Esophagus muscularis mucosa (tissue), 4 donors: ENCODE results near the gene GAREM2. TPM values are rescaled to one million over a fixed set of nuclear protein-coding genes. Genes with fewer than 3 reads are reported as not detected.

Experiments
- DNase-seq: peaks from one replicate; pipeline ENCODE4 v3.0.0-alpha.2; 2017; ENCODE audit errors: extremely low spot score
- H3K27ac ChIP-seq, 4 donors: fragments of 200-600 bp; sonication (generic); replicated peaks in 1 of 4; 1 replicate in 3 of 4; 2 replicates in 1 of 4; pipeline ENCODE4 v1.5.1; 2016 to 2019; ENCODE audit warnings: mild to moderate bottlenecking in 1 of 4
- H3K27me3 ChIP-seq, 4 donors: fragments of 200-600 bp; sonication (generic); one replicate each; pipeline versions ENCODE4 v1.5.1 to v1.6.0; 2016 to 2019
- H3K36me3 ChIP-seq, 4 donors: fragments of 200-600 bp; sonication (generic); one replicate each; pipeline ENCODE4 v1.5.1; 2016 to 2019
- H3K4me1 ChIP-seq, 4 donors: fragments of 200-600 bp; sonication (generic); one replicate each; pipeline ENCODE4 v1.5.1; 2016 to 2019
- H3K4me3 ChIP-seq, 4 donors: fragments of 200-600 bp; sonication (generic); 1 replicate in 2 of 4; 2 replicates in 2 of 4; pipeline ENCODE4 v1.5.1; 2016 to 2019; ENCODE audit warnings: mild to moderate bottlenecking in 4 of 4, moderate library complexity in 1 of 4
- H3K9me3 ChIP-seq, 4 donors: fragments of 200-600 bp; sonication (generic); 1 replicate in 3 of 4; 2 replicates in 1 of 4; pipeline ENCODE4 v1.5.1; 2016 to 2019
- CTCF ChIP-seq, 3 experiments: fragments of 200-600 bp in 2 of 3; fragments of 450-650 bp in 1 of 3; sonication (generic) in 2 of 3; IDR thresholded peaks; one replicate each; pipeline ENCODE4 v1.5.1; 2017 to 2019; ENCODE audit warnings: antibody characterized with exemption in 3 of 3, mild to moderate bottlenecking in 2 of 3, moderate library complexity in 1 of 3
- EP300 ChIP-seq: sonication (generic); formaldehyde crosslinking; IDR thresholded peaks from one replicate; pipeline ENCODE4 v1.6.1; 2017; ENCODE audit warnings: antibody characterized with exemption
- POLR2A ChIP-seq: fragments of 450-650 bp; IDR thresholded peaks from one replicate; pipeline ENCODE4 v1.6.1; 2017; ENCODE audit warnings: antibody characterized with exemption, moderate library complexity, mild to moderate bottlenecking, low read depth
- POLR2AphosphoS5 ChIP-seq, 2 donors: sonication (generic); formaldehyde crosslinking; IDR thresholded peaks; one replicate each; pipeline ENCODE4 v1.6.1; 2017; ENCODE audit warnings: antibody characterized with exemption in 2 of 2
- WGBS: methylation state at CpG from one replicate; pipeline ENCODE4 v1.1.5; 2018; 5-methylcytosine and 5-hydroxymethylcytosine counted together
- intact Hi-C: fragments of 100-400 bp; cut with DNase I; formaldehyde crosslinking; loops from one replicate; pipeline ENCODE4 v1.15.1; 2023
- total RNA-seq, 4 donors: library from RNA; depleted of rRNA; stranded (reverse); fragments of >200 nt; gene quantifications; one replicate each; pipeline versions ENCODE4 v1.1.0 to v1.2.1, GENCODE V29; 2016

GAREM2 gene
- total RNA-seq, 4 donors from 2014 or later: 2.5 to 5.5 (median 3.6) TPM

GRCh38 chr2:26168785-26169184 lies 4.1 kb upstream of the GAREM2 start:
- Histone ChIP-seq H3K36me3 (no peaks in the 10 kb centered on the region), H3K27me3 (peaks cover 0 to 17% (median 15%) of the 10 kb centered on the region in 4 donors), H3K4me1 (peaks cover 9 to 15% (median 13%) of the 10 kb centered on the region in 4 donors), H3K9me3 (no peaks in the 10 kb centered on the region), H3K27ac (no peak overlapping the region), H3K4me3 (no peak overlapping the region)
- WGBS: 91% methylated on average over 4 of the region's 4 CpGs
- no peak for TF ChIP-seq CTCF (IDR thresholded peaks at IDR 0.05)
- intact Hi-C loops: no loop called here
- DNase-seq: no peak

DNA sequence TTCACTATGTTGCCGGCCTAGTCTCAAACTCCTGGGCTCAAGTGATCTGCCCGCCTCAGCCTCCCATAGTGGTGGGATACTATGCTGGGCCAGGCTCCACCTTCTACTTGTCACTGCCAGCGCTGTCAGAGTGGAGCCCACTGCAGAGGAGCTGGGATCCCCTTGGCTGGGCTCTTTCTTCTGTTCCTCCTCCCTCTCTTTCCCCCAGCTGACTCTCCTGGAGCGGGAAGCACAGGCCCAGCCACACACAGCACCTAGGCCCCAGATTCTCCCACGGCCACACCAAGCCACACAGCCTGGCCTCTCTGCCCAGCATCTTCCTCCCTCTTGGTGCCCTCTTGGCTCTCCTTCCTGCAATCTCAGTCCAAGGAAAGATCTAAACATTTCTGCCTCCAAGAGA lies 3.7 kb upstream of the GAREM2 start:
- no peak for DNase-seq

GRCh38 chr2:26169681-26170414 lies 3.0 kb upstream of the GAREM2 start:
- H3K27ac ChIP-seq: no peak overlapping the region
- intact Hi-C loops: no loop called here
- peaks cover 11 to 20% (median 19%) of the 10 kb centered on the region in 4 donors for H3K4me1 ChIP-seq
- 87% methylated on average over 14 of the region's 14 CpGs for WGBS
- TF ChIP-seq POLR2AphosphoS5 (IDR thresholded peaks at IDR 0.05) (no peak), EP300 (no peak)
- H3K4me3 ChIP-seq: no peak overlapping the region
- no peaks in the 10 kb centered on the region for H3K9me3 ChIP-seq
- no peaks in the 10 kb centered on the region for H3K36me3 ChIP-seq
- DNase-seq: no peak
- peaks cover 0 to 27% (median 20%) of the 10 kb centered on the region in 4 donors for H3K27me3 ChIP-seq

More for the DNA sequence above, 3.7 kb upstream of the GAREM2 start:
- intact Hi-C loops: no loop called here
- peaks cover 11 to 19% (median 18%) of the 10 kb centered on the region in 4 donors for H3K4me1 ChIP-seq
- H3K9me3 ChIP-seq: no peaks in the 10 kb centered on the region
- whole genome bisulfite sequencing: 97% methylated on average over 5 of the region's 5 CpGs
- H3K27ac ChIP-seq: no peak overlapping the region
- H3K4me3 ChIP-seq: no peak overlapping the region
- H3K27me3 ChIP-seq: peaks cover 0 to 21% (median 19%) of the 10 kb centered on the region in 4 donors
- H3K36me3 ChIP-seq: no peaks in the 10 kb centered on the region
- TF ChIP-seq POLR2A (no peak), POLR2AphosphoS5 (IDR thresholded peaks at IDR 0.05) (no peak), EP300 (no peak), CTCF (IDR thresholded peaks at IDR 0.05) (no peak)

DNA sequence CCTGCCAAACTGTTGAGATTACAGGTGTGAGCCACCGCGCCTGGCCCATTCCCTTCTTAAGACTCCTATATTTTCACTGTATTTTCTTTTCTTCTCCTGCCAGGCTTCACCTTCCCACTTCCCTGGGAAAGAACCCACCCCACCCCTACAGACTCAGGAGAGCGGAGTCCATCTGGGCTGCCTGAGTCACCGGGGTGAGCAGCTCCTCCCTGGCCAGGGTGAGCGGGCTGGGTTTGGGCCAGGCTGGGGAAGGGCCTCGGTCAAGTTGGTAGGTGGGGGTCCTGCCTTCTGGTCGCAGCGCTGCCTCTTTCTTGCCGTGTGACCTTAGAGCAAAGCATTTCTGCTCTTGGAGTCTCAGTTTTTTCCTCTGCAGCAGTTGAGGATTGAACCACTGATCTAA lies 2.1 kb upstream of the GAREM2 start:
- intact Hi-C loops: no loop called here
- whole genome bisulfite sequencing: 93% methylated on average over 9 of the region's 9 CpGs
- Histone ChIP-seq H3K4me1 (peaks cover 11 to 20% (median 19%) of the 10 kb centered on the region in 4 donors), H3K4me3 (no peak overlapping the region), H3K27ac (no peak overlapping the region), H3K9me3 (no peaks in the 10 kb centered on the region), H3K27me3 (peaks cover 0 to 37% (median 23%) of the 10 kb centered on the region in 4 donors), H3K36me3 (no peaks in the 10 kb centered on the region)
- no peak for DNase-seq
- TF ChIP-seq EP300: no peak
- TF ChIP-seq POLR2AphosphoS5 (IDR thresholded peaks at IDR 0.05): no peak
- TF ChIP-seq POLR2A: no peak
- TF ChIP-seq CTCF (IDR thresholded peaks at IDR 0.05): no peak

- Histone ChIP-seq H3K27ac (no peak overlapping the region), H3K36me3 (no peaks in the 10 kb centered on the region), H3K4me3 (peak overlapping the region; percentile 51 to 60 (median 55)), H3K4me1 (peaks cover 11 to 20% (median 19%) of the 10 kb centered on the region in 4 donors), H3K9me3 (no peaks in the 10 kb centered on the region), H3K27me3 (peaks cover 0 to 45% (median 23%) of the 10 kb centered on the region in 4 donors)
- intact Hi-C loops: no loop called here
- 57% methylated on average over 14 of the region's 56 CpGs for WGBS
- TF ChIP-seq EP300 (no peak), POLR2A (no peak), POLR2AphosphoS5 (IDR thresholded peaks at IDR 0.05) (no peak), CTCF (IDR thresholded peaks at IDR 0.05) (no peak)
- no peak for DNase-seq
These were observed 558 bp upstream of the GAREM2 start for GRCh38 chr2:26172189-26172870.
